HepG2 (cell line): ENCODE data around the gene ACTL6A. TPM values are rescaled to one million over a fixed set of nuclear protein-coding genes. Genes with fewer than 3 reads are reported as not detected.

Experiments
- CEBPB ChIP-seq: IDR thresholded peaks from 2 replicates; pipeline ENCODE4 v1.6.1; 2011; ENCODE audit warnings: low read depth, low read length, improper control_type of control experiment, borderline replicate concordance
- GPN1 ChIP-seq: sonication (generic); formaldehyde crosslinking; IDR thresholded peaks from 2 replicates; pipeline ENCODE4 v1.5.1; 2020; ENCODE audit warnings: missing genetic modification reagents, borderline replicate concordance
- KDM1A ChIP-seq: IDR thresholded peaks from 2 replicates; pipeline ENCODE4 v1.6.1; 2016; ENCODE audit warnings: missing compliant biosample characterization
- MEF2D ChIP-seq: sonication (generic); formaldehyde crosslinking; IDR thresholded peaks from 2 replicates; pipeline ENCODE4 v1.5.1; 2020; ENCODE audit warnings: mild to moderate bottlenecking, missing genetic modification reagents
- MYPOP ChIP-seq: sonication (generic); formaldehyde crosslinking; IDR thresholded peaks from 2 replicates; pipeline ENCODE4 v1.8.1; 2023; ENCODE audit warnings: mild to moderate bottlenecking, moderate library complexity, missing genetic modification reagents
- NFYC ChIP-seq: IDR thresholded peaks from 2 replicates; pipeline ENCODE4 v1.6.1; 2016; ENCODE audit warnings: missing genetic modification reagents, missing compliant biosample characterization
- PCBP1 ChIP-seq: fragments of 200-400 bp; formaldehyde crosslinking; IDR thresholded peaks from 2 replicates; pipeline ENCODE4 v1.6.1; 2017; ENCODE audit warnings: mild to moderate bottlenecking, low read depth, low read length, borderline replicate concordance
- SMYD3 ChIP-seq: sonication (generic); formaldehyde crosslinking; IDR thresholded peaks from 2 replicates; pipeline ENCODE4 v1.8.1; 2023; ENCODE audit warnings: mild to moderate bottlenecking, missing genetic modification reagents
- U2AF1 ChIP-seq: fragments of 200-400 bp; formaldehyde crosslinking; optimal IDR thresholded peaks from 2 replicates; pipeline ENCODE3; 2017; ENCODE audit warnings: mild to moderate bottlenecking, low read depth, low read length
- ZNF230 ChIP-seq: sonication (generic); formaldehyde crosslinking; IDR thresholded peaks from 2 replicates; pipeline ENCODE4 v1.4.0; 2020; ENCODE audit warnings: mild to moderate bottlenecking, missing genetic modification reagents
- ZNF251 ChIP-seq: sonication (generic); formaldehyde crosslinking; IDR thresholded peaks from 2 replicates; pipeline ENCODE4 v1.9.0; 2021; ENCODE audit warnings: mild to moderate bottlenecking, missing genetic modification reagents
- ZNF264 ChIP-seq: sonication (generic); formaldehyde crosslinking; IDR thresholded peaks from 2 replicates; pipeline ENCODE4 v1.4.0; 2020; ENCODE audit warnings: missing genetic modification reagents
- ZNF331 ChIP-seq: sonication (generic); formaldehyde crosslinking; IDR thresholded peaks from 2 replicates; pipeline ENCODE4 v1.4.0; 2020; ENCODE audit warnings: missing genetic modification reagents
- ZNF781 ChIP-seq: sonication (generic); formaldehyde crosslinking; IDR thresholded peaks from 2 replicates; pipeline ENCODE4 v1.5.1; 2020; ENCODE audit warnings: borderline replicate concordance, mild to moderate bottlenecking, missing genetic modification reagents; ENCODE audit errors: not compliant biosample characterization
- ZNF878 ChIP-seq: sonication (generic); formaldehyde crosslinking; IDR thresholded peaks from 2 replicates; pipeline ENCODE4 v1.8.1; 2023; ENCODE audit warnings: mild to moderate bottlenecking, missing genetic modification reagents, moderate library complexity
- ZNF883 ChIP-seq: sonication (generic); formaldehyde crosslinking; IDR thresholded peaks from 2 replicates; pipeline ENCODE4 v1.5.1; 2020; ENCODE audit warnings: mild to moderate bottlenecking, missing genetic modification reagents; ENCODE audit errors: not compliant biosample characterization
- ZSCAN22 ChIP-seq: sonication (generic); formaldehyde crosslinking; IDR thresholded peaks from 2 replicates; pipeline ENCODE4 v1.4.0; 2020; ENCODE audit warnings: mild to moderate bottlenecking, missing genetic modification reagents
- ZSCAN5A ChIP-seq: sonication (generic); formaldehyde crosslinking; IDR thresholded peaks from 2 replicates; pipeline ENCODE4 v1.8.0; 2022; ENCODE audit warnings: mild to moderate bottlenecking, missing genetic modification reagents, borderline replicate concordance
- polyA plus RNA-seq, 8 experiments: library from polyadenylated mRNA; depleted of rRNA in 3 of 8; stranded (reverse) in 7 of 8; unstranded in 1 of 8; fragments of >200 nt; fragmentation: Illumina TruSeq in 4 of 8; extraction: Trizol in 4 of 8; gene quantifications; 2 replicates each; pipeline versions ENCODE4 v1.2.1 to v1.2.3, GENCODE V29; 2011 to 2016; ENCODE audit warnings: low read depth in 4 of 8, missing spikeins in 1 of 8, mixed read lengths in 1 of 8; ENCODE audit not compliant: insufficient read depth in 1 of 8
- total RNA-seq, 5 experiments: library from RNA; depleted of rRNA; stranded (reverse); fragments of >200 nt; fragmentation: Illumina TruSeq; extraction: Trizol; gene quantifications; 2 replicates each; pipeline ENCODE4 v1.2.3, GENCODE V29; 2016; ENCODE audit warnings: low read depth in 1 of 5
- TF ChIP-seq, protein P1 (sequence below): sonication (generic); formaldehyde crosslinking; IDR thresholded peaks from 2 replicates; pipeline ENCODE4 v1.8.1; 2023; ENCODE audit warnings: mild to moderate bottlenecking, missing genetic modification reagents
- TF ChIP-seq, protein P2 (sequence below): sonication (generic); formaldehyde crosslinking; IDR thresholded peaks from 2 replicates; pipeline ENCODE4 v1.5.0; 2020; ENCODE audit warnings: mild to moderate bottlenecking, missing genetic modification reagents
- TF ChIP-seq, protein P3 (sequence below): sonication (generic); formaldehyde crosslinking; IDR thresholded peaks from 2 replicates; pipeline ENCODE4 v1.8.0; 2022; ENCODE audit warnings: missing genetic modification reagents, low read depth, mild to moderate bottlenecking, borderline replicate concordance

Gene ACTL6A
- total and polyA plus RNA-seq, 2 of the 13 experiments (the other 11 are each of a cell fraction or from before 2014, with no cell fraction given), result 58.1 to 84.1 TPM

DNA sequence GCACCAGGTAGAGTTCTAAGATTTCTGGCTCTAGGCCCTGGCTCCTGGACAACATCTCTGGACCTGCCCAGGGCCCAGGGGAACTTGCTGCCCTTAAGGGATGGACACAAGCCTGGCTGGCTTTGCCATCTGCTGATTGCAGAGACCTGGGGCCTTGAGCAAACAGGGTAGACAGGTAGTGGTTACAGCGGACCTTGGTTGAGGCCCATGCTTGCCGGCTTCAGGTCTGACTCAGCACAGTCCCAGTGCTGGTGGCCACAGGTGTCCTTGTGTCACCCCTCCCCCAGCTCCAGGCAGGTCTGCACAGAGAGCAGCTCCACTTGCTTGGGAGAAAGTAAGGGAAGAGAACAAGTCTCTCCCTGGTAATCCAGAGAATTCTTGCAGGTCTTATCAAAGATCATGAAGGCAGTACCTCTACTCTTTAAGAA is 15.9 kb upstream of the ACTL6A start (continued):
- TF ChIP-seq, protein P1, sequence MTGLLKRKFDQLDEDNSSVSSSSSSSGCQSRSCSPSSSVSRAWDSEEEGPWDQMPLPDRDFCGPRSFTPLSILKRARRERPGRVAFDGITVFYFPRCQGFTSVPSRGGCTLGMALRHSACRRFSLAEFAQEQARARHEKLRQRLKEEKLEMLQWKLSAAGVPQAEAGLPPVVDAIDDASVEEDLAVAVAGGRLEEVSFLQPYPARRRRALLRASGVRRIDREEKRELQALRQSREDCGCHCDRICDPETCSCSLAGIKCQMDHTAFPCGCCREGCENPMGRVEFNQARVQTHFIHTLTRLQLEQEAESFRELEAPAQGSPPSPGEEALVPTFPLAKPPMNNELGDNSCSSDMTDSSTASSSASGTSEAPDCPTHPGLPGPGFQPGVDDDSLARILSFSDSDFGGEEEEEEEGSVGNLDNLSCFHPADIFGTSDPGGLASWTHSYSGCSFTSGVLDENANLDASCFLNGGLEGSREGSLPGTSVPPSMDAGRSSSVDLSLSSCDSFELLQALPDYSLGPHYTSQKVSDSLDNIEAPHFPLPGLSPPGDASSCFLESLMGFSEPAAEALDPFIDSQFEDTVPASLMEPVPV, result no peak
- no peak for TF ChIP-seq ZSCAN5A (CRISPR knock-in tag)
- TF ChIP-seq SMYD3, result no peak
- TF ChIP-seq ZNF331, result no peak
- TF ChIP-seq, protein P2, sequence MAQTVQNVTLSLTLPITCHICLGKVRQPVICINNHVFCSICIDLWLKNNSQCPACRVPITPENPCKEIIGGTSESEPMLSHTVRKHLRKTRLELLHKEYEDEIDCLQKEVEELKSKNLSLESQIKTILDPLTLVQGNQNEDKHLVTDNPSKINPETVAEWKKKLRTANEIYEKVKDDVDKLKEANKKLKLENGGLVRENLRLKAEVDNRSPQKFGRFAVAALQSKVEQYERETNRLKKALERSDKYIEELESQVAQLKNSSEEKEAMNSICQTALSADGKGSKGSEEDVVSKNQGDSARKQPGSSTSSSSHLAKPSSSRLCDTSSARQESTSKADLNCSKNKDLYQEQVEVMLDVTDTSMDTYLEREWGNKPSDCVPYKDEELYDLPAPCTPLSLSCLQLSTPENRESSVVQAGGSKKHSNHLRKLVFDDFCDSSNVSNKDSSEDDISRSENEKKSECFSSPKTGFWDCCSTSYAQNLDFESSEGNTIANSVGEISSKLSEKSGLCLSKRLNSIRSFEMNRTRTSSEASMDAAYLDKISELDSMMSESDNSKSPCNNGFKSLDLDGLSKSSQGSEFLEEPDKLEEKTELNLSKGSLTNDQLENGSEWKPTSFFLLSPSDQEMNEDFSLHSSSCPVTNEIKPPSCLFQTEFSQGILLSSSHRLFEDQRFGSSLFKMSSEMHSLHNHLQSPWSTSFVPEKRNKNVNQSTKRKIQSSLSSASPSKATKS, result no peak
- no peak for TF ChIP-seq U2AF1
- no peak for TF ChIP-seq ZNF230 (CRISPR knock-in tag)
- TF ChIP-seq ZNF781 (CRISPR knock-in tag), result no peak
- TF ChIP-seq ZSCAN22 (CRISPR knock-in tag), result no peak
- no peak for TF ChIP-seq ZNF251 (CRISPR knock-in tag)
- TF ChIP-seq ZNF878 (CRISPR knock-in tag), result no peak
- TF ChIP-seq ZNF883, result no peak
- no peak for TF ChIP-seq PCBP1
- no peak for TF ChIP-seq MYPOP (CRISPR knock-in tag)
- no peak for TF ChIP-seq GPN1 (CRISPR knock-in tag)
- TF ChIP-seq MEF2D (CRISPR knock-in tag), result no peak
- TF ChIP-seq, protein P3, sequence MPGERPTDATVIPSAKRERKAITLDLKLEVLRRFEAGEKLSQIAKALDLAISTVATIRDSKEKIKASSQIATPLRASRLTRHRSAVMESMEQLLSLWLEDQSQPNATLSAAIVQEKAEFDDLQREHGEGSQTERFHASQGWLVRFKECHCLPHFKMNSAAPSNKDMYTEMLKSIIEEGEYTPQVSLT (CRISPR knock-in tag), result no peak
- TF ChIP-seq ZNF264 (CRISPR knock-in tag), result no peak
- no peak for TF ChIP-seq KDM1A (CRISPR knock-in tag)
- TF ChIP-seq CEBPB, result no peak
- no peak for TF ChIP-seq NFYC (CRISPR knock-in tag)
